Measurements from ENCODE around the gene FLOT1. TPM values are rescaled to one million over a fixed set of nuclear protein-coding genes. Genes with fewer than 3 reads are reported as not detected.

Gene FLOT1
- total and polyA plus RNA-seq, 2 of the 13 experiments (the other 11 are each of a cell fraction or from before 2014, with no cell fraction given): 82.3 to 130 TPM

GRCh38 chr6:30719791-30720737, 22.4 kb downstream of the FLOT1 start, which contains the start of gene TUBB (continued):
- no peak for TF ChIP-seq SRSF9 (IDR thresholded peaks at IDR 0.05; ENCODE audit: borderline replicate concordance, insufficient read depth, low read depth, low read length, poor library complexity, severe bottlenecking)
- TF ChIP-seq ARID2 (CRISPR knock-in tag; IDR thresholded peaks at IDR 0.05; ENCODE audit: borderline replicate concordance): peak; percentile 37; the same call in 1 of the 2 replicates
- peak; percentile 74; the same call in 1 of the 2 replicates for TF ChIP-seq ZNF558 (CRISPR knock-in tag; IDR thresholded peaks at IDR 0.05; ENCODE audit: borderline replicate concordance)
- no peak for TF ChIP-seq PHB2 (IDR thresholded peaks at IDR 0.05; ENCODE audit: partially characterized antibody)
- peak; percentile 47; the same call in 1 of the 2 replicates for TF ChIP-seq SPEN (CRISPR knock-in tag; IDR thresholded peaks at IDR 0.05; ENCODE audit: low read depth)
- peak; percentile 19; the same call in 1 of the 2 replicates for TF ChIP-seq GMEB2 (CRISPR knock-in tag; IDR thresholded peaks at IDR 0.05; ENCODE audit: low read depth)
- TF ChIP-seq ZNF674 (CRISPR knock-in tag; IDR thresholded peaks at IDR 0.05; ENCODE audit: low read depth): peak; percentile 77; the same call in 1 of the 2 replicates
- TF ChIP-seq ZBTB21 (CRISPR knock-in tag; IDR thresholded peaks at IDR 0.05): 0 out of 2 replicates have a peak, but pooled peaks have one; percentile 0
- no peak for TF ChIP-seq TRIM22 (IDR thresholded peaks at IDR 0.05)
- peak; percentile 71; the same call in 1 of the 2 replicates for TF ChIP-seq ARID4A (CRISPR knock-in tag; IDR thresholded peaks at IDR 0.05; ENCODE audit: borderline replicate concordance)
- TF ChIP-seq MYPOP (CRISPR knock-in tag; IDR thresholded peaks at IDR 0.05): peak; percentile 69; the same call in 1 of the 2 replicates
- peak; percentile 98 for TF ChIP-seq E2F1 (CRISPR knock-in tag; IDR thresholded peaks at IDR 0.05)
- TF ChIP-seq MAFG (CRISPR knock-in tag; IDR thresholded peaks at IDR 0.05): 0 out of 2 replicates have a peak, but pooled peaks have one; percentile 64
- TF ChIP-seq SMYD3 (CRISPR knock-in tag; IDR thresholded peaks at IDR 0.05): no peak
- TF ChIP-seq POLR2AphosphoS2 (IDR thresholded peaks at IDR 0.05; ENCODE audit: low read depth, low read length): peak; percentile 67; the same call in 1 of the 2 replicates
- TF ChIP-seq ZBTB3 (CRISPR knock-in tag; IDR thresholded peaks at IDR 0.05; ENCODE audit: borderline replicate concordance, low read depth): peak; percentile 15; the same call in 1 of the 2 replicates
- peak; percentile 67; the same call in 1 of the 2 replicates for TF ChIP-seq ZNF232 (CRISPR knock-in tag; IDR thresholded peaks at IDR 0.05; ENCODE audit: borderline replicate concordance)
